GM12892 (cell line): ENCODE measurements around the gene TGFB2.

ENCODE experiments used
- POLR2A ChIP-seq: IDR thresholded peaks from 2 replicates; pipeline ENCODE4 v1.6.1; 2011; ENCODE audit warnings: low read depth, low read length, control low read depth
- POLR2AphosphoS5 ChIP-seq: IDR thresholded peaks from 2 replicates; pipeline ENCODE4 v1.6.1; 2011; ENCODE audit warnings: low read depth, low read length, control low read depth

- no peak for TF ChIP-seq POLR2A
- TF ChIP-seq POLR2AphosphoS5, result no peak
Observed at GRCh38 chr1:218305472-218306064, 39.6 kb upstream of the TGFB2 start.
